NCI-H2227 (cell line): ENCODE measurements around the gene ZBTB21.

ENCODE experiments used
- DNase-seq: peaks from one replicate; lab custom pipeline; 2025; ENCODE audit not compliant: unreplicated experiment; lab: John Stamatoyannopoulos, UW

The ZBTB21 gene

DNA sequence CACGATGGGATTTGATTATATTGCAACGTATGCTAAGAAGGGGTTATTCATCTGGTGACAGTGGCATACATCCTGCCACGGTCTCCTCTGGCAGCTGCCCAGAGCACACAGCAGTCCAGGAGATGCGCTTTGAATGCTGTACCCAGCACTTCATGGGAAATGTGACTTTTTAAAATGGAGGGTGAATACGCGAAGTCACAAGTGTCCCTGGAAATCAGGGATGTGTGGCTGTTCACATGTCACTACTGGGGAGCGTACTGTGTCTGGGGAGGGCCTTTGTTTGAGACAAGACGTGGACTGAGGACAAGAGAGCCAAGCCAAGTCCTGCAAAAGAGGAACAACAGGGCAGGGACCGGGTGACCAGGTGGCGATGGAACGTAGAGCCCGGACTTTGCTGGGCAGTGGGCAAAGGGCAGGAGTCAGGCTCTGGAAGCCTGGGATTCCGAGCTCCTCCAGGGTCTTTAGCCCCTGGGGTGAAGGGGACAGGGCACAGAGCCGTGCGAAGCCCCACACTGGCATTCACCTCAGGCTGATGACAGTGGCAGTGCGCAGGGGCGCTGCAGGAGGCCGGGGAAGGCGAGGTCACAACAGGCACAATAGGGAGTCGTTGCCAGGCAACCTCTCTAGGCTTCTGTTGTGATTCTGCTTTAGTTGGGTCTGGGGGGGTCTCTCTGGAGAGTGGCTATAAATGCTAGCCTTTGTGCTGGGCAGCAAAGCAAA, 11.4 kb upstream of the ZBTB21 start:
- DNase-seq: peak; percentile 81

DNA sequence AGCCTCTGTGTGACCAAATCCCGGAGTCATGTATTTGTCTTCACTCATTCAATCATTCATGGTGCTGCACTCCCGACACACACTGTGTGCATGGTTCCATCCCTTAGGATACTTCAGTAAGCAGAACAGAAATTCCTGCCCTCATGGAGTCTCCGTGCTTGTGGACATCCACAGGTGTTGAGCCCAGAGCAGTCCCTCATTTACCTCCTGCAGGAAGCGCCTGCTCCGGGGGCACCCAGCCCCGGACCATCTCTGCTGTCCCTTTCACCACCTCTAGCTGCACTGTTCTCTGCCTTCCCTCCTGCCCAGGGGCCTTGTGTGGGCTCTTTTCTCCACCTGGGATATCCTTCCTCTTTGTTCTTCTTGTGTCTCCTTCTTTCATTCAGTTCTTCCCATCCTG, 9.5 kb upstream of the ZBTB21 start:
- no peak for DNase-seq

DNA sequence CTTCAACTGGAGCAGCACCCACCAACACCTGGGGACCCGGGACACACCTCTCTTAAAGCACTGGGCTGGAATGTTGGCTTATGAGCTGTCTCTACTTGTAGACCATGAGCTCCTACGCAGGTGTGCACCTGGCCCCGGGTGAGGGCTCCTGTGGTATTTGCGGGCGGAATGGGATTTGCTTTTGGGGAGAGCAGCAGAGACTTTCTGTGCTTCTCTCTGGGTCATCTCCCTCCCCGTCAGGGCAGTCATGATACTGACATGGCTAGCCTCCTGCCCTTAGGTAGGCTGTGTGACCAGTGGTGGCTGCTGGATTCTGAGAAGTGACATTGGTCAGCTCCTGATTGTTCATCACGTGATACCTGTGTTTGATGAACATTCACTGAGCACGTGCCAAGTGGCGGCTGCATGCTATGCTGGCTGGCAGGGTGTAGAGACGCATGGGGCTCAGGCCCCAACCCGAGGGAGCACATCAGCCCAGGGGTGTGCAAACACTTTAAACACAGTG, 9.0 kb upstream of the ZBTB21 start:
- no peak for DNase-seq

DNA sequence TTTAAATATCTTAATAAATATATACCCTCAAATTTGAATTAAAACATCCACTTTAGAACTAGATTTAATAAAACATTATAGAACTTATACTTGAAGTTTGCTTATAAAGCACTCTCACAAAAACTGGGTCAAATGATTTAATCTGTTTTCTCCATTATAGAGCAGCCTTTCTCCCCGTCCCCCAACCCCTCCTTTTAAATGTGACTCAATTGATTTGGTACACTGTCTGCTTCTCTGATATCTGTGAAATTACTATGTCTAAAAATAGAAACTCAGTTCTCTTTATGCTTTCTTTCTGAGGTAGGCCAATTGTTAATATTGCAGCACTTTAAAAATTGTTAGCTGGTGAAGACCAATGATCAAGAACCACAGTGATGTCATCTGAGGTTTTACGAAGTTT, 6.9 kb upstream of the ZBTB21 start:
- no peak for DNase-seq

DNA sequence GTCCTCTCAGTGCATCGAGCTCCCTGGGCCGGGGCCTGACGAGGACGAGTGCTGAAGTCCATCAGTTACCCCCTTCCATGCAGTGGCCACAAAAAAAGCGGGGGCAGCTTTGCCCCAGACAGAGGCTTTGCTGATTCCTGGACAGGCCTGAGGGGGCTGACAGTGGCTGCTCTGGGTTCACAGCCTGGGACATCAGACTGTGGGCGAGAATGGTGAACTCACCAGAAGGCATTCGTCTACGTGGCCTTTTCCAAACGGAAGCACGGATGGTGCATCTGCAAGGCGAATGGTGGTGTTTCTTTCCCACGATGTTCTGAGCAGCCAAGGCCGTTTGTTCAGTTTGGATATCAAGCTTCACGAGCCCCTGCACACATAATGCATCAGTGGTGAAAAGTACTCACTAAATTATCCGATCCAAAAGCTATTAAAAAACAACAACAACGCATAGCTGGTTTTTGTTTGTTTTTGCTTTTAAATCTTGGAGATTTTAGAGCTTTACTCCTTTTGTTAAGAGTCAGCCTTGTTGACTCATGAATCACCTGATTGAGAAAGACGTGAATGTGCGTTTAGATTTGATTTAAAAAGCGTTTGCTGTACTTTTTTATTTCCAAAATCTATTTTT, 6.3 kb upstream of the ZBTB21 start:
- no peak for DNase-seq

DNA sequence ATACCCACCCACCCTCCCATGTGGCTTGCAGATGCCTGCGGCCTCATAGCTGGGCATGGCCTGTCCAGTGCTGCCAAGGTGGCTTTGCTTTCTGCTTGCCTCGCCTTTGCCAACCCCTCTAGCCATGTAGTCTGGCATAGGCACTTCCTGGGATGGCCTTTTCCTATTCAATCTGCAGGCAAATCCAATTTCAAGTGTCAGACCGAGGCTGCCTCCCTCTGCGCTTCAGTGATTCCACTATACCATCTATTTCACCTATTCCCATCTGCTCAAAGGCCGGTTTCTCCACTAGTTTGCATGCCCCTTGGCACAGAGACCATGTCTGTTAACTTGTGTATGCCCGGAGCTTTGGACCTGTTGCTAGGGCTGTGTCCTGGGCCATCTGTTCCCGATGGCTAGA, 3.8 kb upstream of the ZBTB21 start:
- DNase-seq: no peak

DNA sequence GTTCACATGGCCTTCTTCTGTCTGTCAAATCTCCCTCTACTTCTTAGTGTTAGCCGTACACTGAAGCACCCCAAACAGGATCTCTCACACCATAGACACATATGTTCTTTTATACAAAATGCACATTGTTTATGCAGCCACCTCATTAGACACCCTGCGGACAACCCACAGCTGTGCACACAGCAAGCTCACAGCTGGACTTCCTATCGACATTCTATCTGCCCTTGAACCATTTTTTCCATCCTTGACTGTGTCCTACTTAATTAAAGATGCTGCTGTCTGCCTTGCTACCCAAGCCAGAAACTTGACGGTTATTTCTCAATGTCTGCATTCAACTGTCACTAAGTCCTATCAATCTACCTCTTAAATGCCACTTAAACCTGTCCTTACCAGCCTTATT, 3.2 kb upstream of the ZBTB21 start:
- no peak for DNase-seq

DNA sequence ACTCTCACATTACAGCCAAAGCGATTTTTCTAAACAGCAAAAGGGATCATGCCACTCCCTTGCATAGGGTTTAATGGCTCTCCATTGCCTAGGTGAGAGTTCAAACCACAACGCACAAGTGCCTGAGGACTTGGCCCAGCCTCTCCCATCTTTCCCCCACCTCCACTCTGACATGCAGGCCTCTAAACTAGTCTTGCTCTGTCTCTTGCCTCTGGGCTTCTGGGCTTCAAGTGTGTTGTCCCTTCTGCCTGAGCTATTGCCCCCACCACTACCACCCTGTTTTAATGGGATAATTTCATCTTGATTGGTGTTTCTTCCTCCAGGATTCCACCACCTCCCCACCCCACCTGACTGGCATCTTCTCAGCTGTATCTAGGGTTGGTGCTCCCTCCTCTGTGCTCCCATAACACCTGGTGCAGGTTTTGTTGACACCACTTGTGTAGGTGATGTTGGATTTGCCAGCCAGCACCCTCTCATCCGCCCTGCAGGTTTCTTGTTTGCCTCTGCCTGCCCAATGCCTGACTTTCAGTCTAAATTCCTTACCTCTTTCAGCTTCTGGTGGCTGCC, 2.7 kb upstream of the ZBTB21 start:
- no peak for DNase-seq

DNA sequence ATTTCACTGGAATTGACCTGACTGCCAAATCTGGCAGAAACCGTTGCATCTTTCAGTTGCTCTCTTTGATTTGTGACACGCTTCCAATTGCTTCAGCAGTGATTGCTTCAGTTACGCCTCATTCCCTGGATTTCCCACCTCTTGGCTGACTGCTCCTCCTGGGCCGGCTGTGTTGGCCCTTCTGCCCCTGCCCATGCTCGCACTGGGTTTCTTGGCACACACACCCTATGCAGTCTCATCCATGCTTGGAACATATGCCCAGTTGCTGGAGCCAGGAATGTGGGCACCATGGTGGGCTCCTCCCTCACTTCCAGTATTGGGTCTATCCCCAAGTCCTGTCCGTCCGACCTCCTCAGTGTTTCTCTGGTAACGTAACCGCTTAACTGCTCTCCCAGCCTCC, 2.2 kb upstream of the ZBTB21 start:
- DNase-seq: no peak

DNA sequence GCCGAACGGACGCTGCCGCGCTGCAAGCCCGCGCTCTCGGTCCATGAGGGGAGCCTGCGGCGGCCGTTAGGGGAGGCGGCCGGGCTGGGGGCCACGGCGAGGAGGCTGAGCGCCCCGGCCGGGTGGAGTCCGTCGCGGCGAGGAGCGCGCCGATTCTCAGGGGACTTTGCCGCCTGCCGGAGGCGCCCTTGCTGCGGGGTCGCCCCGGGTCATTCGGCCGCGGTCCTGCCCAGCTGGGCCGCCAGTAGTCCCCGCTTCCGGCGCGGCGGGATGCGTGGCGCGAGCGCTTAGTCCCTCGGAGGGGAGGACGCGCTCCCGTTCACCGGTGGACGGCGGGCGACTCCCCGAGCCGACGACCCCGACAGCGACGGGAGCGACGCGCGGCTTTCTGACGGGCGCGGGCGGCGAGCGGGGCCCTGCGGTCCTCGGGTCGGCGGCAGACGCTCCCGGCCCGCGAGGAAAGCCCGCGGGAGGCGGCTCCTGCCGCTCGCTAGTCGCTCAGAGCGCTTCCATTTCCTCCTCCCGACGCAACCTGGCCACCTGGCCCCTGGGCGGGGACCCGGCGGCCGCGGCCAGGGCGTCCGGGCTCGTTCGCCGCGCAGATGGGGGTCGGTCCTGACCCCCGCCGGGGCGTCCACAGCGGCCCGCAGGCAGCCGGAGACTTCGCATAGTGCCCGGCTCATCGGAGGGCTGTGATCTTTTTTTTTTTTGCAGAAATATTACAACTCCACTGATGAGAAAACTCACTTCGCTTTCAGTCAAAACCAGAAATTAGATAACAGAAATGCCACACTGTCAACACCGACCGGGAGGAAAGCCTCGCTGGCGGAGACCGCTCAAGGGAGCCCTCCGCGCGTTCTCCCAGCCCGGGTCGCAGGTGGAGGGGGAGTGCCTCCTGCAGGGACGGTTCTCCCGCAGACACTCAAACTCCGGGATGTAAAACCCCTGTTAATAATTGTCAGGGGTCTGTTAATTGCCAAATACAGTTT, 641 bp upstream of the ZBTB21 start:
- peak; percentile 84 for DNase-seq

DNA sequence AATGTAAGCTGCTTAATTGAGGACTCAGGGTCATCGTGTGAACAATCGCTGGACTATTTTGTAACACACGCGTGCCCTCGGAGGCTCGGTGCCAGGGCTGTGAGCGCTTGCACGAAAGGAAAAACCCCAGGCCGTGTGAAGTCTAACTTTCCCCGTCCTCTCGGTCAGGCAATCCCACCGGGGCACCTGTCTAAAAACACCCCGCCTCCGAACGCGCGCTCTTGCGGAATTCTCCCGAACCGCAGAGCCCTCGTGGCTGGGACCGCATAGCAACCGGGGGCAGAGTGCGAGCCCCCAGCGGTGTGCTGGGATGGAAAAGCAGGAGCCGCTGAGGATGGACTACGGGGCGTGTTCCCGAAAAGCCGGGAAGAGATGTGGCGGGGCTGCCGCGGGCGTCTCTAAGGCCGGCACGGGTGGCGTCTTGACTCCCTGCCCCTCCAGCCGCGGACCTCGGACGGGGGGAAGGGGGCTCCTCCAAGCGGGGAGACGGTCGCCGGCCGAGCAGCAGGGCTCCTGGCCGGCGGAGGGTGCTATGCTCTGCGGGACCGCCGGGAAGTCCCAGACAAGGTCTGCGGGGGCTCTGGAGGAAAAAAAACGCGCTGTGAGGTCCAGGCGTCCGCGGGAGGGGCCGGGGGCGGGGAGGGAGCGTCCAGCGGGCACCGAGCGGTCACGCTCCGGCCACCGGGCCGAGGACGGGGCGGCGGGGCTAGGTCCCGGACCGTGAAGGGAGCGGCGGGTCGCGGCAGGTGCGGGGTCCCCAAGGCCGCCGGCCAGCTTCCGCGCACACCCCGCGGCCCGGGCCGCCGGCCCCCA, 936 bp downstream of the ZBTB21 start:
- peak; percentile 66 for DNase-seq

DNA sequence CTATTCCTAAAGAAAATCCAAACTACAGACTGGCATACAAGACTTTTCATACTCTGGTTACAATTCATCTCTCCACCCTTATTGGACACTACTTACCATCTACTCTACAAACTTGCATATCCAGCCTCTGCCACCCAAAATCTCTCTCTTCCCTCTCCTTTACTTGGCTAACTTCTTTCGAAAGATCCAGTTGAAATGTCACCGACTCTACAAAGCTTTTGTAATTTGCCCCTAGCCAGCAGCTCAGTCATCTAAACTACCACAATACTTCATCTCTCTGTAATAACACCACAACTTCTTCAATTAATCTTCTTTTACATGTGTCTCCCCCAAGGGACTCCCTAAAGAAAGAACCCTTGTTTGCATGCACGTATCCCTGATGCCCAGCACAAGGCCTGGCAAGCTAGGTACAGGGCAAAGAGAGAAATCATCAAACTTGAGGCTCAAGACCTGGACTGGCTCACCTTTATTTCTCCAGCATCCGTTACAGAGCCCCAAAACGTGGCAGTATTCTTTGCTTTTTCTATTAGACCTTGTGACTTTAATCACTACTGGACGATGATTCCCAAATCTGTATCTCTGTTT, 2.7 kb downstream of the ZBTB21 start:
- DNase-seq: no peak

DNA sequence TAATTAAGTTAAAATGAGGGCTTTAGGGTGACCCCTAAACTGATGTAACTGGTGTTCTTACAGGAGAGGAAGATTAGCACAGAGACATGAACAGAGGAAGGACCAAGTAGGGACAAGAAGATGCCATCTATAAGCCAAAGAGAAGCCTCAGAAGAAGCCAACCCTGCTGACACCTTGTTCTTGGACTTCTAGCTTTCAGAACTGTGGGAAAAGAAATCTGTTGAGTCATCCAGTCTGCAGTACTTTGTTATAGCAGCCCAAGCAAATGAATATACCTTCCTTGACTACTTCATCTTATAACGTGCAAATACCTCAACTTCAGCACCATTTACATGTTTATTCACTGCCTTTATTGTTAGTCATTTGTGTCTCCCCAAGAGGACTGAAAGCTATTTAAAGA, 3.4 kb downstream of the ZBTB21 start:
- DNase-seq: no peak

DNA sequence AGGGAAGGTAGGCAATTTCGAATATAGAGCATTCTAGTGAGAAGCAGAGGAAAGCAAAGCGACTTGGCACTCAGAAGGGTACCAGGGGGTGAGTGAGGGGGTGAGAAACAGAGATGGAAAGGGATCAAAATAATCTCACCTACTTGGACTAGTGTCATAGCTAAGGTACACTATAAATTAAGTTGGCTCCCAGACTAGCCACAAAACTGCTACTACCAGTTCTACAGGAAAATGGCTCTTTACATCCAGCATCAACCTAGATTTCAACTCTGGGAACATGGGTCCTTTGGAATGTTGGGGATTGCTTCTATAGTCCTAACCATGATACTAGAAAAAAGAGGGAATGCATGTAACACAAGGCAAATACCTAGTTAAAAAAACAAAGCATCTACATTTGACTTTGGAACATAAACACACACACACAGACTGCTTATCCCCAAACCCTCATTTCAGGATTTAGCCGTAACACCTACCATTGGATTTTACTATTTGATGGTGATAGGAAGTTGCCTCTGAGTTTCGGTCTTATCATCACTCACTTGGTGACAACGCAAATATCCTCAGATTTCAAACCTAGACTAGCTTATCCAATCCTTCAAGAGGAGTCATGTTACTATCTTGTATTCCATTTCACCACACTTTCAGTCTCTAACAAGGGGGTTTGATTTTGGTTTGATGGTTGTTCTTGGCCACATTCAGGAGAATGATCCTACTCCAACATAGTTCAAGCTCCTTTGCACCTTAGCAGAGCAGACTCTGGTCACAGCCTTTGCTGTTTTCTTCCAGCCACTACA, 5.6 kb downstream of the ZBTB21 start:
- DNase-seq: no peak

DNA sequence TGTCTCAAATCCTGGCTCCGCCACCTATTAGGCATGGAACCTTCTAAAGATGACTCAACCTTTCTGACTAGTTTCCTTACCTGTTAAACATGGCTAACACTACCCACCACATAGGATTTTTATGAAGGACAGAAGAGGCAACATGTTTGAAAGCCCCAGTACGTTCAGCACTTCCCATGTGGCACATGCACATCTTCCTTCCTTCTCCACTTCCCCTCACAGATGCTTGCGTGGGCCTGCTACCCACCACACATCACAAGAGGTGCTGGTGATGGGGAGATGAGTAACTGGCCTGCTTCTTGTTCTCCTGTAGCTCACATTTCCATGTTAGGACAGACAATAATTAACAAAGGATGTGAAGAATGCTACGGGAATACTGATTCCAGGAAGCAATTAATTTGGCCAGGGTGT, 7.1 kb downstream of the ZBTB21 start:
- no peak for DNase-seq

DNA sequence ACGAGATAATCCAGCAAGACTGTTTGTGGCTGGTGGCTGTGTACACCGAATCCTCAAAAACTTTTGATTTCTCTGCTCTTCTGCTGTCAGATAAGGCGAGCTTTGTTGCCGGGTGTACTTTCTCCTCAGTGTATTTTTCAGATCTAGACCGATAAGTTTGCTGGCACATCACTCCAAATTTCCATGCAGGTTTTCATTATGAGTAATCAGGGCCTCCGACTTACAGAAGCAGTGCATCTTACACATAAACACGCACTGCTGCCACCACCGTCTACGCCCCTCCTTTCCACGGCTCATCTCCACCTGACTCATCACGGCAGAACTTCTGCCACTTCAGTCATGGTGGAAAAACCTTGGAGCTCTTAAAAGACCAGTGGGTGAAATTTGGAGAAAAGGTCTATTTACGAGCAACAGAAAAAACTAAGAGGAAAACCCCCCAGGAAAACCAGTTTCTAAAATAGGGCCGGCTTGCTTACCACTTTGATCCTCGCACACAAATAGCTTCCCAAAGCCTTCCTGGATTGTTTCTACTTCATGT, 7.7 kb downstream of the ZBTB21 start:
- no peak for DNase-seq

DNA sequence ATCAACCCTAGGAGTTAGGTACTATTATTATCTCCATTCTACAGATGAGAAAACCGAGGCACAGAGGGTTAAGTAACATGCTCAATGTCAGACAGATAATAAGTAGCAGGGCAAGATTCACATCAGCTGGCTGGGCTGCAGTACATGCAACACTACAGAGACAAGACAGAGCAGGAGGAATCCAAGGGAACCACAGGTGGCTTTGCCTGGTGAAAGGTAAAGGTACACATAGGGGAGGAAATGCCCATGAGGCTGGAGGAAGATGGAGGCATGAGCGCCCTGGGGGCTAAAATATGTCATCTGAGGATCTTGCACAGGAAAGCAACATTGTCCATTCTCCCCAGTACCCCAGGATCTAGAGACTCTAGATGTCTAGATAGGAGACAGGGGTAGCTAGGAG, 8.4 kb downstream of the ZBTB21 start:
- no peak for DNase-seq

DNA sequence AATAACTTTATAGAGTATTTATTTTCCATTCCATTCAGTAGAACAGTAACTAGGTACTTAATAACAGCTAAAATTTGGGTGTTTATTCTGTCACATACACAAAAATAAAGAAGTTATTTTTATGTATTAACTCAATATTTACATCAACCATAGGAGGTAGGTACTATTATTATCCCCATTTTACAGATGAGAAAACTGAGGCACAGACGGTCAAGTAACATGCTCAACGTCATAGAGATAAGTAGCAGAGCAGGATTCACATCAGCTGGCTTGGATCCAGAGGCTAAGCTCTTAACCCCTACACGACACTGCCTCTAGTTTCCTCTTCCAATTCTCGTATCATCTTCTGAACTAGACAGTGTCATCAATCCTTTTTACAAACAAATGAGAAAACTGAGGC, 9.3 kb downstream of the ZBTB21 start:
- DNase-seq: no peak

DNA sequence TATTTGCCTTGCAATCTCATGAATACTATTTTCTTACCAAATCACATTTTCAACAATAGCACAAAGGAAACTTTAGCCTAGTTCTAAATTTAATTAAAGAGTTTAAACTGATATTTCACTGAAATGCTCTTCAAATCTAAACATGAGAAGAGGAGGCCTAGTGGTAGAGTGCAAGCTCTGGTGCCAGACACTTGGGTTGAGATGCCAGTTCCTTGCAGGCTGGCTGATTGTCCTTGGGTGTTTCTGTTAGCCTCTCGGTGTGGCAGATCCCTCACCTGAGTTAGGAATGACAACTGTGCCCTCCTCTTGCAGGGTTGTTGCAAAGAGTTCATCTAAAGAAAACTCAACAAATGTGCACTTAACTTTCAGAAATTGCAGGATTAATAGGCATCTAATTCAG, 12.5 kb downstream of the ZBTB21 start:
- no peak for DNase-seq
